Transverse colon (tissue), 4 donors: ENCODE data around the gene CYP27A1.

ENCODE experiments used
- EP300 ChIP-seq: sonication (generic); formaldehyde crosslinking; IDR thresholded peaks from one replicate; pipeline ENCODE4 v1.6.1; 2017; ENCODE audit warnings: antibody characterized with exemption, low read depth
- POLR2A ChIP-seq: fragments of 450-650 bp; IDR thresholded peaks from one replicate; pipeline ENCODE4 v1.6.1; 2016; ENCODE audit warnings: antibody characterized with exemption, mild to moderate bottlenecking, moderate library complexity
- POLR2AphosphoS5 ChIP-seq, 3 donors: sonication (generic); formaldehyde crosslinking; IDR thresholded peaks; one replicate each; pipeline ENCODE4 v1.6.1; 2016; ENCODE audit warnings: antibody characterized with exemption in 3 of 3
- TF ChIP-seq, protein P1 (sequence below), 5 experiments: fragments of 200-600 bp in 3 of 5; fragments of 450-650 bp in 2 of 5; sonication (generic) in 3 of 5; IDR thresholded peaks; 1 replicate in 2 of 5; 2 replicates in 3 of 5; pipeline ENCODE4 v1.5.1; 2016 to 2017; ENCODE audit warnings: antibody characterized with exemption in 5 of 5, inconsistent platforms in 3 of 5, mild to moderate bottlenecking in 2 of 5, moderate library complexity in 1 of 5

DNA sequence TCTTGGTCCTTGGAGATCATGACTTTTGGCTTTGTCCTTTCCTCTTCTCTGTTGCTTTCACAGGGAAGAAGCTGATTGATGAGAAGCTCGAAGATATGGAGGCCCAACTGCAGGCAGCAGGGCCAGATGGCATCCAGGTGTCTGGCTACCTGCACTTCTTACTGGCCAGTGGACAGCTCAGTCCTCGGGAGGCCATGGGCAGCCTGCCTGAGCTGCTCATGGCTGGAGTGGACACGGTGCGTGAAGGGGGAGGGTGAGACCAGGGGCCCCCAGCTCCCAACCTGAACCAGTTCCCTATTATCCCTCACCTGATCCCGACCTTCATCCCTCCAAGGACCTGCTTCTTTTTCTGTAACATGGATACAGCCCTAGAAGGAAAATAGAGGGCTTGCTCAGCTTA lies 30.9 kb downstream of the CYP27A1 start:
- TF ChIP-seq, protein P1, sequence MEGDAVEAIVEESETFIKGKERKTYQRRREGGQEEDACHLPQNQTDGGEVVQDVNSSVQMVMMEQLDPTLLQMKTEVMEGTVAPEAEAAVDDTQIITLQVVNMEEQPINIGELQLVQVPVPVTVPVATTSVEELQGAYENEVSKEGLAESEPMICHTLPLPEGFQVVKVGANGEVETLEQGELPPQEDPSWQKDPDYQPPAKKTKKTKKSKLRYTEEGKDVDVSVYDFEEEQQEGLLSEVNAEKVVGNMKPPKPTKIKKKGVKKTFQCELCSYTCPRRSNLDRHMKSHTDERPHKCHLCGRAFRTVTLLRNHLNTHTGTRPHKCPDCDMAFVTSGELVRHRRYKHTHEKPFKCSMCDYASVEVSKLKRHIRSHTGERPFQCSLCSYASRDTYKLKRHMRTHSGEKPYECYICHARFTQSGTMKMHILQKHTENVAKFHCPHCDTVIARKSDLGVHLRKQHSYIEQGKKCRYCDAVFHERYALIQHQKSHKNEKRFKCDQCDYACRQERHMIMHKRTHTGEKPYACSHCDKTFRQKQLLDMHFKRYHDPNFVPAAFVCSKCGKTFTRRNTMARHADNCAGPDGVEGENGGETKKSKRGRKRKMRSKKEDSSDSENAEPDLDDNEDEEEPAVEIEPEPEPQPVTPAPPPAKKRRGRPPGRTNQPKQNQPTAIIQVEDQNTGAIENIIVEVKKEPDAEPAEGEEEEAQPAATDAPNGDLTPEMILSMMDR (IDR thresholded peaks at IDR 0.05), result no peak
- TF ChIP-seq POLR2AphosphoS5 (IDR thresholded peaks at IDR 0.05) (no peak), POLR2A (no peak), EP300 (no peak)
